ENCODE measurements around the gene C5orf46.

C5orf46 gene

GRCh38 chr5:147859962-147860640, 46.2 kb downstream of the C5orf46 start:
- DNase-seq: no peak
- H3K9me2 ChIP-seq (replicated peaks; ENCODE audit: insufficient read depth, low read length): no peaks in the 10 kb centered on the region
- no peak overlapping the region for H3K4me2 ChIP-seq (ENCODE audit: low read depth, low read length)
- H3K79me2 ChIP-seq (ENCODE audit: low read length): no peaks in the 10 kb centered on the region
- H4K20me1 ChIP-seq (ENCODE audit: insufficient read depth, low read length): no peaks in the 10 kb centered on the region
- no peak overlapping the region for H3K9ac ChIP-seq (ENCODE audit: low read length)
- no peaks in the 10 kb centered on the region for H3K27me3 ChIP-seq (replicated peaks; ENCODE audit: insufficient read depth, low read length)
- H3K27ac ChIP-seq (ENCODE audit: low read length): no peak overlapping the region
- H3K9me3 ChIP-seq (replicated peaks; ENCODE audit: insufficient read depth, low read length): no peaks in the 10 kb centered on the region
- TF ChIP-seq CTCF (IDR thresholded peaks at IDR 0.05; ENCODE audit: low read length) (no peak), EZH2 (optimal IDR thresholded peaks at IDR 0.05; ENCODE audit: low read depth, low read length) (no peak), EZH2phosphoT487 (IDR thresholded peaks at IDR 0.05; ENCODE audit: low read length) (no peak)
- no peaks in the 10 kb centered on the region for H3F3A ChIP-seq (ENCODE audit: insufficient read depth, low read length)
- peaks cover 9% of the 10 kb centered on the region for H3K4me1 ChIP-seq (ENCODE audit: low read length)
- H3K36me3 ChIP-seq (replicated peaks; ENCODE audit: insufficient read depth, low read length): no peaks in the 10 kb centered on the region
- H3K4me3 ChIP-seq (ENCODE audit: low read length): no peak overlapping the region
- no peak overlapping the region for H2AFZ ChIP-seq (ENCODE audit: low read length)

- Histone ChIP-seq H2AFZ (ENCODE audit: low read length) (no peak overlapping the region), H3K4me2 (ENCODE audit: low read depth, low read length) (no peak overlapping the region), H3K9me3 (replicated peaks; ENCODE audit: insufficient read depth, low read length) (no peaks in the 10 kb centered on the region), H4K20me1 (ENCODE audit: insufficient read depth, low read length) (no peaks in the 10 kb centered on the region), H3K4me3 (ENCODE audit: low read length) (no peak overlapping the region), H3K36me3 (replicated peaks; ENCODE audit: insufficient read depth, low read length) (no peaks in the 10 kb centered on the region), H3K27ac (ENCODE audit: low read length) (no peak overlapping the region), H3K4me1 (ENCODE audit: low read length) (peaks cover 16% of the 10 kb centered on the region), H3K79me2 (ENCODE audit: low read length) (no peaks in the 10 kb centered on the region), H3K27me3 (replicated peaks; ENCODE audit: insufficient read depth, low read length) (no peaks in the 10 kb centered on the region), H3F3A (ENCODE audit: insufficient read depth, low read length) (no peaks in the 10 kb centered on the region), H3K9ac (ENCODE audit: low read length) (no peak overlapping the region), H3K9me2 (replicated peaks; ENCODE audit: insufficient read depth, low read length) (no peaks in the 10 kb centered on the region)
- no peak for TF ChIP-seq EZH2 (optimal IDR thresholded peaks at IDR 0.05; ENCODE audit: low read depth, low read length)
- TF ChIP-seq CTCF (IDR thresholded peaks at IDR 0.05; ENCODE audit: low read length): no peak
- TF ChIP-seq EZH2phosphoT487 (IDR thresholded peaks at IDR 0.05; ENCODE audit: low read length): no peak
- no peak for DNase-seq
These were observed 47.8 kb downstream of the C5orf46 start for GRCh38 chr5:147858565-147858964.

- H3K9me3 ChIP-seq (replicated peaks; ENCODE audit: insufficient read depth, low read length): no peaks in the 10 kb centered on the region
- peak; percentile 63 for DNase-seq
- H3K27ac ChIP-seq (ENCODE audit: low read length): no peak overlapping the region
- no peaks in the 10 kb centered on the region for H3K27me3 ChIP-seq (replicated peaks; ENCODE audit: insufficient read depth, low read length)
- no peaks in the 10 kb centered on the region for H4K20me1 ChIP-seq (ENCODE audit: insufficient read depth, low read length)
- no peak overlapping the region for H3K4me3 ChIP-seq (ENCODE audit: low read length)
- peaks cover 26% of the 10 kb centered on the region for H3K4me1 ChIP-seq (ENCODE audit: low read length)
- no peaks in the 10 kb centered on the region for H3K9me2 ChIP-seq (replicated peaks; ENCODE audit: insufficient read depth, low read length)
- H3K9ac ChIP-seq (ENCODE audit: low read length): no peak overlapping the region
- no peaks in the 10 kb centered on the region for H3K36me3 ChIP-seq (replicated peaks; ENCODE audit: insufficient read depth, low read length)
- no peaks in the 10 kb centered on the region for H3K79me2 ChIP-seq (ENCODE audit: low read length)
- H3K4me2 ChIP-seq (ENCODE audit: low read depth, low read length): no peak overlapping the region
- no peaks in the 10 kb centered on the region for H3F3A ChIP-seq (ENCODE audit: insufficient read depth, low read length)
- peak; percentile 87 for TF ChIP-seq CTCF (IDR thresholded peaks at IDR 0.05; ENCODE audit: low read length)
- TF ChIP-seq EZH2 (optimal IDR thresholded peaks at IDR 0.05; ENCODE audit: low read depth, low read length): no peak
- H2AFZ ChIP-seq (ENCODE audit: low read length): no peak overlapping the region
These were observed 48.8 kb downstream of the C5orf46 start for GRCh38 chr5:147857302-147858129.

All from MM.1S (cell line).